Measurements from ENCODE around the gene SLC35B2.

The SLC35B2 gene

DNA sequence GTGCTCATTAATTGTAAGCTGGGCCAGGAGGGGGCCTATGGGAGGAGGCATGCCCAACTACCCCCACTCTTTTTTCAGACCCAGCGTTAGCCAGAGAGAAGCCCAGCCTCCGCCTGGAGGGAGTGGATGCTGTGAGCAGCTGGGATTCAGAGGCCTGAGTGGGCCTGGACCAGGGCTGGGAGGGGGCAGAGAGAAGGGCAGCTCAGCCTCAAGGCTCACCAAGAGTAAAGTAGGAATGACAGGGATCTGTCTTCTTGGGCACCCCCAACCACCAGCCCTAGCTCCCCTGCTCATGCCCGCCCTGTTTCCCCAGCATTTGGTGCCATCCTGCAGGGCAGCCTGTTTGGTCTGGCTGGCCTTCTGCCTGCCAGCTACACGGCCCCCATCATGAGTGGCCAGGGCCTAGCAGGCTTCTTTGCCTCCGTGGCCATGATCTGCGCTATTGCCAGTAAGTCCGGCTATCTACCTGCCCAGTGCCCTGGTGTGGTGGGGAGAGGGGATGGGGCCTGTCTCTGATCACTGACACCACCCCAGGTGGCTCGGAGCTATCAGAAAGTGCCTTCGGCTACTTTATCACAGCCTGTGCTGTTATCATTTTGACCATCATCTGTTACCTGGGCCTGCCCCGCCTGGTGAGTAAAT lies 27.2 kb downstream of the SLC35B2 start:
- ATAC-seq (no peak), DNase-seq (no peak)
- peaks cover 8% of the 10 kb centered on the region for H3K4me1 Mint-ChIP-seq
- no peaks in the 10 kb centered on the region for H3K27me3 Mint-ChIP-seq
- H3K36me3 Mint-ChIP-seq (ENCODE audit: low read depth): peaks cover 41% of the 10 kb centered on the region
- no peaks in the 10 kb centered on the region for H3K9me3 Mint-ChIP-seq
- no peak overlapping the region for H3K27ac Mint-ChIP-seq
- H3K4me3 Mint-ChIP-seq: no peak overlapping the region

DNA sequence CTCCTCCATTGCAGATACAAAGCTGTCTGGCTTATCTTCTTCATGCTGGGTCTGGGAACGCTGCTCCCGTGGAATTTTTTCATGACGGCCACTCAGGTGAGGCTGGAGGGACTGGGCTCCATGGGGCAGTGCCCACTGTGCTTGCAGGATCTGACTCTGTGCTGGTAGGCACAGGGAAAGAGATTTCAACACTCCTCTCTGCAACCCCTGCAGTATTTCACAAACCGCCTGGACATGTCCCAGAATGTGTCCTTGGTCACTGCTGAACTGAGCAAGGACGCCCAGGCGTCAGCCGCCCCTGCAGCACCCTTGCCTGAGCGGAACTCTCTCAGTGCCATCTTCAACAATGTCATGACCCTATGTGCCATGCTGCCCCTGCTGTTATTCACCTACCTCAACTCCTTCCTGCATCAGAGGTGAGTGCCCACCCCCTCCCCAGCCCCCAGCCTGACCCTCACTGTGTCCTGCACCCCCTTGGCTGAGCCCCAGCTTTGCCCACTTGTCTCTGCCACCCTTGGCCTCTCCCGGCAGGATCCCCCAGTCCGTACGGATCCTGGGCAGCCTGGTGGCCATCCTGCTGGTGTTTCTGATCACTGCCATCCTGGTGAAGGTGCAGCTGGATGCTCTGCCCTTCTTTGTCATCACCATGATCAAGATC lies 27.8 kb downstream of the SLC35B2 start:
- Mint-ChIP-seq H3K36me3 (ENCODE audit: low read depth) (peaks cover 45% of the 10 kb centered on the region), H3K4me3 (no peak overlapping the region), H3K9me3 (no peaks in the 10 kb centered on the region), H3K27ac (no peak overlapping the region), H3K4me1 (peaks cover 15% of the 10 kb centered on the region), H3K27me3 (no peaks in the 10 kb centered on the region)
- no peak for DNase-seq
- no peak for ATAC-seq

DNA sequence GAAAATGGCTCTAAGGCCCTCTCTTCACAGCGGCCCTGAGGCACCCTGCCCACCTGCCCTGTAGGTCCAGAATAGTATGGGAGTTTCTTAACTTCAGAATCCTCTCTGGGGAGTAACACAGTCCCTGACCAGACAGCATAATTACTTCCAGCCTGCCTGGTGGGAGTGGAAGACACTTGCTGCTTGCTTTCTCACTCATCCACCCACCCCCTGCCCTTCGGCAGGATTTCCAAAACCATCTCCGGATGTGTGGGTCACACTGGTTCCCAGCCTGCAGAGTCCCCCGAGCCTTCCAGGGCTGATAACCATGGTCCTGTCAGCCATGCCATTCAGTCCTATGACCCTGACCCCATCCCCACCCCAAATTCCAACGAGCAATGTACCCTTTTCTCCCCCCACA lies 28.5 kb downstream of the SLC35B2 start:
- Mint-ChIP-seq H3K27ac (no peak overlapping the region), H3K9me3 (no peaks in the 10 kb centered on the region), H3K4me3 (no peak overlapping the region), H3K27me3 (no peaks in the 10 kb centered on the region), H3K4me1 (peaks cover 18% of the 10 kb centered on the region), H3K36me3 (ENCODE audit: low read depth) (peaks cover 44% of the 10 kb centered on the region)
- ATAC-seq: no peak
- DNase-seq: no peak

DNA sequence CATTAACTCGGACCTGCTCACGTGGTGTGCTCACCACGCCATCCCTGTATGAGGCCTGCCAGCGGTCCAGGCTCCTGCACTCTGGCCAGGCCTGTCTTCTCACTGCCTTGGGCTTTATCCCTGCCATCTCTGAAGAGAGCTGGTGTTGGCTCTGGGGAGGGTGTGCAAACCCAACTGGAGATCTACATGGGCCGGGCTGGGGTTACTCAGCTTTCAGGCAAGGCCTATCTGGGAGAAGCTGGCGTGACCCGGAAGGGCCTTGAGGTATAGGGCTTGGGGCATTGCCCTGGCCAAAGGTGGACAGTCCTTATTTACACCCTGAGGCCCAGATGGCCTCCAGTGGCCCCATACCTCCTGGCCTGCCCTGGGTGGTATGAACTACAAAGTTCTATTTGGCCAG lies 28.9 kb downstream of the SLC35B2 start:
- Mint-ChIP-seq H3K4me3 (no peak overlapping the region), H3K4me1 (peaks cover 18% of the 10 kb centered on the region), H3K27ac (no peak overlapping the region), H3K9me3 (no peaks in the 10 kb centered on the region), H3K27me3 (no peaks in the 10 kb centered on the region), H3K36me3 (ENCODE audit: low read depth) (peaks cover 40% of the 10 kb centered on the region)
- DNase-seq: no peak
- no peak for ATAC-seq

DNA sequence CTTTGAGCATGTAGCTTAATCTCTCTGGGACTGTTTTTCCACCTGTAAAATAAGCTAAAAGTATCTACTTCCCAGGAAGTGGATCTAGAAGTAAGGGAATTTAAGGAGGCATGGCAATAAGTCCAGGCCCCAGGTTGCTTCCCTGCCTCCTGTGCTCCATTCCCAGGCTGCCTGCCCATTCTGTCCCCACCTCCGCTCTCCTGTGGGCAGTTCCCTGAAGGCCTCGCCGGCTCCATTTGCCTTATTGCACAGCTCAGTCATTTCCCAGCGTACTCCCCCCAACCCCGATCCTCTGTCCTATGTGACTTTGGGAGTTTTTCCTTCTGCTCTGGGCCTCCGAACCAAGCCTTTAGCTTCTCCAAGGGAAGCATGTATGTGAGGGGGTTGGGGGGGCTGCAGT lies 29.3 kb downstream of the SLC35B2 start:
- Mint-ChIP-seq H3K4me1 (peaks cover 19% of the 10 kb centered on the region), H3K36me3 (ENCODE audit: low read depth) (peaks cover 39% of the 10 kb centered on the region), H3K27ac (no peak overlapping the region), H3K9me3 (no peaks in the 10 kb centered on the region), H3K27me3 (no peaks in the 10 kb centered on the region), H3K4me3 (no peak overlapping the region)
- ATAC-seq (no peak), DNase-seq (no peak)

DNA sequence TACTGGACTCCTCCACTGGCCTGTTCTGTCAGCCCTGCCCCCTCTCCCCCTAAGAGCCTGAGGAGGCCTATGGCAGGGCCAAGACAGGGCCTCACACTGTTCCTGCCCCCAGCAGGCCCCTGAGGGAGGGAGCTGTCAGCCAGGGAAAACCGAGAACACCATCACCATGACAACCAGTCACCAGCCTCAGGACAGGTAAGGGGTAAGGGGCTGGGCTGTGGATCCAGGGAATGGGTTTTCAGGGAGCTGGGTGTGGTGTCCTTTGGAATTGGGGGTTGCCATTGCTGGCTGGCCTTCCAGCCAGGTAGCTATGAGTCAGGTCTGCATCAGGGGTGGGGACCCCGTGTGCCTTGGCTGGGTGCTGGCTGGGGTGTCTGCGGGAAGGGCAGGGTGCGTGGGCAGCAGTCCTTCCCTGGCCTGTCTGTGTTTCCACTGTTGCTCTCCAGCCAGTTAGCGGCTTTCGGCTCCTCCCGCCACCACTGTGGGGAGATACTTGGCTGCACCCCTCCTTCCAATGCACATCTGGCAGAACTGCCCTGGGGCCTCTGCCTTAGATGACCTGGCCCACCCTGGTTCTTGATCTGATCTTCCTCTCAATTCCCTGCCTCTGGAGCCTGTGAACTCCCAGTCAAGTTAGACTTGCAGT lies 30.1 kb downstream of the SLC35B2 start:
- H3K4me1 Mint-ChIP-seq: peaks cover 27% of the 10 kb centered on the region
- H3K9me3 Mint-ChIP-seq: no peaks in the 10 kb centered on the region
- peaks cover 36% of the 10 kb centered on the region for H3K36me3 Mint-ChIP-seq (ENCODE audit: low read depth)
- no peaks in the 10 kb centered on the region for H3K27me3 Mint-ChIP-seq
- DNase-seq: no peak
- H3K4me3 Mint-ChIP-seq: no peak overlapping the region
- no peak overlapping the region for H3K27ac Mint-ChIP-seq
- ATAC-seq: no peak

DNA sequence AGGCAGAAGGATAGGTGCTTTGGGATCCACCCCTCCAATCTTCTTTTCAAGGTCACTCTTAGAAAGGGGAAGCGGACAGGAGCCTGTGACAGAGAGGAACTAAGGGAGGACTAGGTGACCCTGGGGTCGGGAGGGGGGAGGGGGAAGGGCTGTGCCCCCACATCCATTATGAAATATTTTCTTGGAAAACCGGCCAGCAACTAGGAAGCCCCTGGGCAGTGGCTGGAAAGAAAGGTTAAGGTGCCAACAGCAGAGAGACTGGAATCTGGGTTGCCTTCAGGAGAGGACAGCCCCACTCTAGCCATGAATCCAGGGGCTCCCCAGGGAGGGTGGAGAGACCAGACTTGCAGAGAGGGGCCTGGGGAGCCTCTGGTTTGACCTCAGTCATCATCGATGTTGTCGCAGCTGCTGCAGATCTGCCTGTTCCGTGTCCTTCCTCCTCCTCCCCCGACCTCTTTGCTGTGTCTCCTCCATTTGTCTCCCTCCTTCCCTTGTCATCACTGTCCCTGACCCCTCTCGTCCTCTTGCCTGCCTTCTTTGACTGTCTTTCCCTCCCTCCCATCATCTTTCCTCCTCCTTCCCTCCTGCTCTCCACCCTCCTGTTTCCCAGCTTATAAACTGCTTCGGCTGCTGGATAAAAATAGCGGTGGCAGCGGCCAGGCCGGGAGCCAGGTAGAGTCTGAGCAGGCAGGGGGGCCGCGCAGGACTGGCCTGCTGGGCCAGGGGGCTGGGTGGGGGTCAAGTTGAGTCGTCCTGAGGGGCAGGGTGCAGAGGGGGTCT lies 30.8 kb downstream of the SLC35B2 start:
- Mint-ChIP-seq H3K4me3 (peak overlapping the region; percentile 63), H3K27ac (no peak overlapping the region), H3K27me3 (no peaks in the 10 kb centered on the region), H3K9me3 (no peaks in the 10 kb centered on the region), H3K36me3 (ENCODE audit: low read depth) (peaks cover 31% of the 10 kb centered on the region), H3K4me1 (peaks cover 34% of the 10 kb centered on the region)
- ATAC-seq (no peak), DNase-seq (no peak)

DNA sequence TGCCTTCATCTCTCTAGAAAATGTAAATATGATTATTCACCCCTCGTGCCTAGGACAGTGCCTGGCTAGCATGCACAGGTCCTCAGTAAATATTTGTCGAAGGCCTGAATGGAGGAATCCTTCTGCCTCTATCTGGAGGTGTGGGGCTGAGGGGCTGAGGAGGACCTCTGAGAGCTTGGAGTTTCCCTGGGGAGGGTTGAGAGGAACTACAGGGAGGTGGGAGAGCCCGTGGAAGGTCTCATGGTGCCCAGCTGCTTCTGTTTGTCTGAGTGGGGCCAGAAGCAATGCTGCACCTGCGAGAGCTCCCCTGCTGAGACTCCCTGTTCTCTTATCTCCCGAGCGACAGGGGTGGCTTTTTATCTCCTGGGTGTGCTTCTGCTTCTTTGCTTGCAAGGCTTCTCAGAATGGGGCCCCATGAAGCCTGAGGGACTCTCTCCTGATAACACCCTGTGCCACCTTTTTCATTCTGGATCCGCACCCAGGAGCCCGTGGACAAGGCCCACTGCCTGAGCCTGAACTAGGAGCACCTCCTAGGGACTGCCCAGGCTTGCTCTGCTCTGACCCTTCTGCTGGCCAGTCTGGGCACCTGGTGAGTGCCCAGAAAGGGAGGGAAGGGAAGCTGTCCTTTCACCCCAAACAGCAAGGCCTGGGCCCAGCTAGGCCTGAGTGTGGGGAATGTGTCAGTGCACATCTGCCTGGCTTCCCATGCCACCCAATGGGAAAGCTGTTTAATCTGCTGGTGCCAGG lies 31.6 kb downstream of the SLC35B2 start:
- peaks cover 29% of the 10 kb centered on the region for H3K36me3 Mint-ChIP-seq (ENCODE audit: low read depth)
- no peak overlapping the region for H3K27ac Mint-ChIP-seq
- no peaks in the 10 kb centered on the region for H3K9me3 Mint-ChIP-seq
- no peak for DNase-seq
- peaks cover 39% of the 10 kb centered on the region for H3K4me1 Mint-ChIP-seq
- peak overlapping the region; percentile 63 for H3K4me3 Mint-ChIP-seq
- ATAC-seq: no peak
- H3K27me3 Mint-ChIP-seq: no peaks in the 10 kb centered on the region

DNA sequence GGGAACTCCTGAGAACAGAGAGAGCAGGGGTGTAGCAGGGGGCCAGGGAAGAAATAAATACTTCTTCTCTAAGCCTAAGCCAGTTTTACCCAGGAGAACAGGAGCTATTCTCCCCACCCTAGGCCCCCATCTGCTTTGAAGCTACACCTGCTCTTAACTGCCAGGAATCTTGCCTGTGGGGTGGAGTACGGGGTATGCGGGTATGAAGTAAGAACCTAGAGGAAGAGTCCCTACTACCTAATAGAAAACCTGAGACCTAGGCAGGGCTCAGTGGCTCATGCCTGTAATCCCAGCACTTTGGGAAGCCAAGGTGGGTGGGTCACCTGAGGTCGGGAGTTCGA lies 32.4 kb downstream of the SLC35B2 start:
- DNase-seq: no peak
- no peaks in the 10 kb centered on the region for H3K9me3 Mint-ChIP-seq
- H3K4me3 Mint-ChIP-seq: peak overlapping the region; percentile 91
- peaks cover 2% of the 10 kb centered on the region for H3K27me3 Mint-ChIP-seq
- ATAC-seq: no peak
- peaks cover 22% of the 10 kb centered on the region for H3K36me3 Mint-ChIP-seq (ENCODE audit: low read depth)
- H3K27ac Mint-ChIP-seq: peak overlapping the region; percentile 88
- peaks cover 42% of the 10 kb centered on the region for H3K4me1 Mint-ChIP-seq

DNA sequence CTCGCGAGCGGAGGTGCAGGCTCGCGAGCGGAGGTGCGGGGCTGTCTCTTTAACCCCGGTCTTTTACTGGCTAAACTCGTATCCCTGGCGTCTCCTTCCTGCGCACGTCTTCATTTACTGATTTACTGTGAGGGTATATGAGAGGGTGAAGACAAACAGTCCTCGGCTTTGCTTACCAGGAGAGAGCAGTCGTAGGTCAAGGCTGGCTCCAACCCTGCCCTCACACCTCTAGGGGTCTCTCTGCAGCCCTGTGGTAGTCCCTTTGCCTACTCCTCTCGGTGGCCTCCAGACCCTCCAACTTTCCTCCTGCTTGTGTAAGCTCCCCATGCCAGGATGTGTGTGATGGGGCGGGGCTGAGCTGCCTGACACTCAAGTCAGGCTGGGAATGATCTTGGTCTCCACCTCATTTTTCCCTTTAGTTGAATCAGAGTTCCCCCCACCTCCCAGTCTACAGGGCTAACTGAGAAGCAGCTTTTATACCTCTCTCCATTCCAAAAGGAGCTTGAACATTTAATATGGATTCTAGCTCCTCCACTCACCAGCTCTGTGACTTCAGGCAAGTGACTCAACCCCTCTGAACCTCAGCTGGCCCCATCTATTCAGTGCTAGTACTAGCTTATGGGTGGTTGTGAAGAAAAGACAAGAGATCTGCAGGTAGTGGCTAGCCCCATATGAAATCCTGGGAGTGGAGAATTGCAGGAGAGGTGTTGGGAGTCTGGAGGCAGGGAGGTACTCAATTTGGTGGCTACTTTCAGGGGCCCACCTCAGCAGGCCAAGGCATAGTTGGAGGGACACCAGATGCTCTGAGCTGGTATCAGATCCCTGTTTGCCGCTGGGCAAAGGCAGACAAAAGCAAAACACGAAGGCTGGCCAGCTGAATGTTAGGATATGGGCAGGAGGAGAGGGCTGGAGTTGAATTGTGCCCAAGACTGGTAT lies 33.0 kb downstream of the SLC35B2 start:
- Mint-ChIP-seq H3K4me3 (peak overlapping the region; percentile 91), H3K27ac (peak overlapping the region; percentile 88), H3K27me3 (peaks cover 4% of the 10 kb centered on the region), H3K9me3 (no peaks in the 10 kb centered on the region), H3K4me1 (peaks cover 46% of the 10 kb centered on the region), H3K36me3 (ENCODE audit: low read depth) (peaks cover 18% of the 10 kb centered on the region)
- ATAC-seq (peak; percentile 21), DNase-seq (peak; percentile 24)

DNA sequence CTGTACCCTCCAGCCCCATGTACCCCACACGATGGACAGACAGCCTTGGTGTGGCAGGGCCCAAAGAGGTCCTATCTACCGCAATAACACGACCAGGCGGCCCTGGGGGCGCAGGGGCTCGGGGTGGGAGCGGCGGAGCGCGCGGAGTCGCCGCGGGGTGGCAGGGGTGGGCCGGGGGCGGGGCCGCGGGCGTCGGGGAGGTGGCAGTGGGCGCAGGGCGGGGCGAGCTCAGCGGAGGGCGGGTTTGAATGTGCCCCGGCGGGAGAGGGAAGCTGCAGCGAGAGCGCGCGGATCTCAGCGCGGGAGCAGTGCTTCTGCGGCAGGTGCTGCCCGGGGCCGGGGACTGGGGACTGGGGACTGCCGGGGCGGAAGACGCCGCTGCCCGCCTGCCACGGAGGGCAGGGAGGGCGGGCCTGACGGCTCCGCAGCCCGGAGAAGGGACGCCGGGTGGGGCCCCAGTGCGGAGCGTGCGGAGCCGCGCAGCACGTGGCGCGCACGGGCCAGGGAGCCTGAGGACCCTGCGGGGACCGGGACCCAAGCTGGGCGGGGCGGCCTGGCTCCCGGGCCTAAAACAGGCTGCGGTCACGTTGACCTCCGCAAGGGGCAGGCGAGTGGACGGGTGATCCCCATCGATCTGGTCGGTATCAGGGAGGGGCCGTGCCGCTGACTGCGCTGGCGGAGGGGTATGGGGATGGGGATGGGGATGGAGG lies 33.9 kb downstream of the SLC35B2 start, which contains the start of gene SLC29A1:
Gene SLC29A1, plus strand, starts transcription at position 277 of the 710 bp plus-strand sequence. CDS start 3,719 bp downstream, outside the sequence.
- Mint-ChIP-seq H3K36me3 (ENCODE audit: low read depth) (peaks cover 13% of the 10 kb centered on the region), H3K9me3 (no peaks in the 10 kb centered on the region), H3K27ac (peak within 1 kb of the TSS; percentile 88), H3K4me1 (peaks cover 52% of the 10 kb centered on the region), H3K4me3 (peak within 1 kb of the TSS; percentile 91), H3K27me3 (peaks cover 4% of the 10 kb centered on the region)
- peak; percentile 55 for ATAC-seq
- DNase-seq: peak; percentile 90

DNA sequence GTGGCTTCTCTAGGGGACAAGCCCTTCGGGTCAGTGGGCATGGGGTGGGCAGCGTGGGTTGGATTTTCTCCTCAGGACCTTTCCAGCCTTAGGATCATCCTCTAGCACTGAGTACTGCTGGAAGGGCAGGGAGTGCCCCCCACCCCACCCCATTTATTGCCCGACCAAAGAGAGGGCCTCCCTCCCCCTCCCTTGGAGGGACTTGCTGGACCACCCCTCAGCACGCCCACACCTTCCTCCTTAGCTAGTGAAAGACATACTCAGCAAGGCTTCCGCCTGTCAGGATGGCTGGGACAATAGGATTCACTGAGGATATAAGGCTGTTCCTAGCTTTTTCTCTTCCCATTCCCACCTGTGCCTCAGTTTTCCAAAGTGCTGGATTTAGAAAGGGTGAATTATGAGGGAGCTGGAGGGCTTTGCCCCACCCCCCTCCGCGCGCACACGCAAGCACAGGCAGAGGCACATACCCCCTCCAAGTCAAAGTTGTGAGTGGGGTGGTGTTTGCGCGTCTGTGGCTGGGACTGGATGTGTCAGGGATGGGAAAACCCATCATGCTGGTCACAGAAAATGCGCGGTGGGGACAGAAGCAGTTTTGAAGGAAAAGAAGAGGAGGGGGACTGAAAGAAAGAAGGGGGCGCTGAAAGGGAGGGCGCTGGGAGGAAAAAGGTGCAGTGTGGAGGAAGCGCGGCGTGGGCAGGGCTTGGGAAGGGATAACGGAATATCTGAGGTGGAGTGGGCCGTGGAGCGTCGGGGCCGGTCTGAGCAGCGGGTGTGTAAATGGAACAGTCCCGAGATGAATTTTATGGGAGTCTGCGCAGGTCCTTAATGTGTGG lies 34.6 kb downstream of the SLC35B2 start:
- peaks cover 13% of the 10 kb centered on the region for H3K36me3 Mint-ChIP-seq (ENCODE audit: low read depth)
- H3K27ac Mint-ChIP-seq: peak overlapping the region; percentile 84
- H3K27me3 Mint-ChIP-seq: peaks cover 4% of the 10 kb centered on the region
- H3K4me1 Mint-ChIP-seq: peaks cover 57% of the 10 kb centered on the region
- DNase-seq (no peak), ATAC-seq (no peak)
- H3K4me3 Mint-ChIP-seq: peak overlapping the region; percentile 91
- no peaks in the 10 kb centered on the region for H3K9me3 Mint-ChIP-seq

Data from activated naive CD8-positive, alpha-beta T cell treated with anti-CD3 and anti-CD28 coated beads, Interleukin-2, amount 50 U/mL, for 24 hours (primary cell).